K562 (cell line): ENCODE data around the gene PRCC. TPM values are rescaled to one million over a fixed set of nuclear protein-coding genes. Genes with fewer than 3 reads are reported as not detected.
A peak's percentile ranks its signal among the peaks of the same experiment; 100 is the strongest.

Experiments used
- CBFA2T3 ChIP-seq: fragments of 450-650 bp; IDR thresholded peaks from 2 replicates; pipeline ENCODE4 v1.6.1; 2017
- DDX20 ChIP-seq: fragments of 450-650 bp; IDR thresholded peaks from 2 replicates; pipeline ENCODE4 v1.6.1; 2016; ENCODE audit warnings: missing genetic modification characterization, low read depth, mild to moderate bottlenecking, missing compliant biosample characterization, moderate library complexity
- HBP1 ChIP-seq: fragments of 450-650 bp; formaldehyde crosslinking; IDR thresholded peaks from 2 replicates; pipeline ENCODE4 v1.4.0; 2022; ENCODE audit warnings: missing genetic modification characterization
- PHF20 ChIP-seq: fragments of 450-650 bp; IDR thresholded peaks from 2 replicates; pipeline ENCODE4 v1.6.1; 2018; ENCODE audit not compliant: partially characterized antibody
- POU5F1 ChIP-seq: fragments of 150-350 bp; IDR thresholded peaks from 2 replicates; pipeline ENCODE4 v1.6.1; 2014; ENCODE audit warnings: borderline replicate concordance, low read length, low read depth, mild to moderate bottlenecking; ENCODE audit not compliant: partially characterized antibody
- SIX5 ChIP-seq, 2 experiments: IDR thresholded peaks; 2 replicates each; pipeline ENCODE4 v1.6.1; 2011; ENCODE audit warnings: low read length in 2 of 2, borderline replicate concordance in 1 of 2, low read depth in 1 of 2, mild to moderate bottlenecking in 1 of 2, moderate library complexity in 1 of 2; ENCODE audit not compliant: insufficient read depth in 1 of 2
- TEAD4 ChIP-seq, 2 experiments: sonication (generic) in 1 of 2; formaldehyde crosslinking in 1 of 2; IDR thresholded peaks; 2 replicates each; pipeline versions ENCODE4 v1.6.1 to v1.8.0; 2012 to 2022; ENCODE audit warnings: borderline replicate concordance in 1 of 2, inconsistent platforms in 1 of 2, low read length in 1 of 2, mild to moderate bottlenecking in 1 of 2, missing genetic modification reagents in 1 of 2
- ZBTB9 ChIP-seq: fragments of 450-650 bp; formaldehyde crosslinking; IDR thresholded peaks from 2 replicates; pipeline ENCODE4 v1.4.0; 2020; ENCODE audit warnings: mild to moderate bottlenecking, moderate library complexity
- ZKSCAN1 ChIP-seq: fragments of 150-350 bp; IDR thresholded peaks from 2 replicates; pipeline ENCODE4 v1.6.1; 2016; ENCODE audit warnings: low read depth, low read length
- ZNF165 ChIP-seq: fragments of 250-450 bp; sonication (Bioruptor Pico); IDR thresholded peaks from 2 replicates; pipeline ENCODE4 v1.4.0; 2020; ENCODE audit warnings: borderline replicate concordance
- polyA plus RNA-seq, 8 experiments: library from polyadenylated mRNA; depleted of rRNA in 4 of 8; stranded (reverse) in 5 of 8; unstranded in 3 of 8; fragments of >200 nt; fragmentation: Nextera tagmentation in 2 of 8; fragmentation: Illumina TruSeq in 1 of 8; extraction: Ambion mirVana in 2 of 8; extraction: Trizol in 1 of 8; gene quantifications; 2 replicates each; pipeline versions ENCODE4 v1.2.1 to v1.2.3, GENCODE V29; 2011 to 2014; ENCODE audit warnings: inconsistent platforms in 1 of 8, missing spikeins in 1 of 8
- total RNA-seq, 7 experiments: library from RNA; depleted of rRNA in 6 of 7; stranded (reverse); fragments of >200 nt in 6 of 7; fragmentation: Illumina TruSeq in 2 of 7; extraction: Trizol in 2 of 7; gene quantifications; 2 replicates each; pipeline versions ENCODE4 v1.2.1 to v1.2.3, GENCODE V29; 2011 to 2021; ENCODE audit warnings: low replicate concordance in 1 of 7
- TF ChIP-seq, protein P1 (sequence below): sonication (generic); formaldehyde crosslinking; IDR thresholded peaks from 2 replicates; pipeline ENCODE4 v1.8.1; 2023; ENCODE audit warnings: mild to moderate bottlenecking, missing genetic modification reagents
- TF ChIP-seq, protein P2 (sequence below): IDR thresholded peaks from 2 replicates; pipeline ENCODE4 v1.6.1; 2011; ENCODE audit warnings: borderline replicate concordance, low read depth, mild to moderate bottlenecking, moderate library complexity, low read length; ENCODE audit not compliant: insufficient read depth, poor library complexity, severe bottlenecking
- TF ChIP-seq, protein P3 (sequence below), 2 experiments: fragments of 200-800 bp in 1 of 2; sonication (Bioruptor generic) in 1 of 2; sonication (generic) in 1 of 2; formaldehyde crosslinking in 1 of 2; IDR thresholded peaks in 1 of 2; conservative IDR thresholded peaks in 1 of 2; 2 replicates each; pipeline versions ENCODE4 v1.5.0 to v1.6.1; 2016 to 2020; ENCODE audit warnings: missing compliant biosample characterization in 1 of 2, missing genetic modification characterization in 1 of 2, missing genetic modification reagents in 1 of 2

Gene PRCC
- total and polyA plus RNA-seq, 9 of the 15 experiments (the other 6 are each of a cell fraction or from before 2014, with no cell fraction given), result 23.9 to 201 (median 41.1) TPM

- TF ChIP-seq, protein P1, sequence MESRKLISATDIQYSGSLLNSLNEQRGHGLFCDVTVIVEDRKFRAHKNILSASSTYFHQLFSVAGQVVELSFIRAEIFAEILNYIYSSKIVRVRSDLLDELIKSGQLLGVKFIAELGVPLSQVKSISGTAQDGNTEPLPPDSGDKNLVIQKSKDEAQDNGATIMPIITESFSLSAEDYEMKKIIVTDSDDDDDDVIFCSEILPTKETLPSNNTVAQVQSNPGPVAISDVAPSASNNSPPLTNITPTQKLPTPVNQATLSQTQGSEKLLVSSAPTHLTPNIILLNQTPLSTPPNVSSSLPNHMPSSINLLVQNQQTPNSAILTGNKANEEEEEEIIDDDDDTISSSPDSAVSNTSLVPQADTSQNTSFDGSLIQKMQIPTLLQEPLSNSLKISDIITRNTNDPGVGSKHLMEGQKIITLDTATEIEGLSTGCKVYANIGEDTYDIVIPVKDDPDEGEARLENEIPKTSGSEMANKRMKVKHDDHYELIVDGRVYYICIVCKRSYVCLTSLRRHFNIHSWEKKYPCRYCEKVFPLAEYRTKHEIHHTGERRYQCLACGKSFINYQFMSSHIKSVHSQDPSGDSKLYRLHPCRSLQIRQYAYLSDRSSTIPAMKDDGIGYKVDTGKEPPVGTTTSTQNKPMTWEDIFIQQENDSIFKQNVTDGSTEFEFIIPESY (CRISPR knock-in tag), result peak; percentile 65; the same call in 1 of the 2 replicates
- TF ChIP-seq ZNF165 (CRISPR knock-in tag) (no peak), DDX20 (tag) (no peak), TEAD4 (IDR thresholded peaks at IDR 0.05; ENCODE audit: low read length) (no peak), TEAD4 (CRISPR knock-in tag; IDR thresholded peaks at IDR 0.05; ENCODE audit: borderline replicate concordance) (no peak), SIX5 (IDR thresholded peaks at IDR 0.05; ENCODE audit: borderline replicate concordance in 1 of 2, insufficient read depth in 1 of 2, low read depth in 1 of 2, low read length in 2 of 2) (no peak), CBFA2T3 (peak; percentile 66), HBP1 (CRISPR knock-in tag) (no peak), POU5F1 (no peak), ZKSCAN1 (no peak), ZBTB9 (no peak), PHF20 (no peak)
- TF ChIP-seq, protein P2, sequence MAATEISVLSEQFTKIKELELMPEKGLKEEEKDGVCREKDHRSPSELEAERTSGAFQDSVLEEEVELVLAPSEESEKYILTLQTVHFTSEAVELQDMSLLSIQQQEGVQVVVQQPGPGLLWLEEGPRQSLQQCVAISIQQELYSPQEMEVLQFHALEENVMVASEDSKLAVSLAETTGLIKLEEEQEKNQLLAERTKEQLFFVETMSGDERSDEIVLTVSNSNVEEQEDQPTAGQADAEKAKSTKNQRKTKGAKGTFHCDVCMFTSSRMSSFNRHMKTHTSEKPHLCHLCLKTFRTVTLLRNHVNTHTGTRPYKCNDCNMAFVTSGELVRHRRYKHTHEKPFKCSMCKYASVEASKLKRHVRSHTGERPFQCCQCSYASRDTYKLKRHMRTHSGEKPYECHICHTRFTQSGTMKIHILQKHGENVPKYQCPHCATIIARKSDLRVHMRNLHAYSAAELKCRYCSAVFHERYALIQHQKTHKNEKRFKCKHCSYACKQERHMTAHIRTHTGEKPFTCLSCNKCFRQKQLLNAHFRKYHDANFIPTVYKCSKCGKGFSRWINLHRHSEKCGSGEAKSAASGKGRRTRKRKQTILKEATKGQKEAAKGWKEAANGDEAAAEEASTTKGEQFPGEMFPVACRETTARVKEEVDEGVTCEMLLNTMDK, result no peak
- TF ChIP-seq, protein P3, sequence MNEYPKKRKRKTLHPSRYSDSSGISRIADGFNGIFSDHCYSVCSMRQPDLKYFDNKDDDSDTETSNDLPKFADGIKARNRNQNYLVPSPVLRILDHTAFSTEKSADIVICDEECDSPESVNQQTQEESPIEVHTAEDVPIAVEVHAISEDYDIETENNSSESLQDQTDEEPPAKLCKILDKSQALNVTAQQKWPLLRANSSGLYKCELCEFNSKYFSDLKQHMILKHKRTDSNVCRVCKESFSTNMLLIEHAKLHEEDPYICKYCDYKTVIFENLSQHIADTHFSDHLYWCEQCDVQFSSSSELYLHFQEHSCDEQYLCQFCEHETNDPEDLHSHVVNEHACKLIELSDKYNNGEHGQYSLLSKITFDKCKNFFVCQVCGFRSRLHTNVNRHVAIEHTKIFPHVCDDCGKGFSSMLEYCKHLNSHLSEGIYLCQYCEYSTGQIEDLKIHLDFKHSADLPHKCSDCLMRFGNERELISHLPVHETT (CRISPR knock-in tag; conservative IDR thresholded peaks at IDR 0.05 in 1 of 2, IDR thresholded peaks at IDR 0.05 in 1 of 2), result no peak
- TF ChIP-seq, all 486 proteins: peak for 7
Measured at GRCh38 chr1:156760796-156761104, 6.6 kb upstream of the PRCC start (continued).
